EL (cell line): ENCODE data around the gene IRX3.

Source experiments
- DNase-seq: peaks from one replicate; pipeline ENCODE4 v3.0.0-alpha.2; 2016

Gene IRX3

GRCh38 chr16:54290833-54291655 is 4.5 kb upstream of the IRX3 start:
- no peak for DNase-seq

DNA sequence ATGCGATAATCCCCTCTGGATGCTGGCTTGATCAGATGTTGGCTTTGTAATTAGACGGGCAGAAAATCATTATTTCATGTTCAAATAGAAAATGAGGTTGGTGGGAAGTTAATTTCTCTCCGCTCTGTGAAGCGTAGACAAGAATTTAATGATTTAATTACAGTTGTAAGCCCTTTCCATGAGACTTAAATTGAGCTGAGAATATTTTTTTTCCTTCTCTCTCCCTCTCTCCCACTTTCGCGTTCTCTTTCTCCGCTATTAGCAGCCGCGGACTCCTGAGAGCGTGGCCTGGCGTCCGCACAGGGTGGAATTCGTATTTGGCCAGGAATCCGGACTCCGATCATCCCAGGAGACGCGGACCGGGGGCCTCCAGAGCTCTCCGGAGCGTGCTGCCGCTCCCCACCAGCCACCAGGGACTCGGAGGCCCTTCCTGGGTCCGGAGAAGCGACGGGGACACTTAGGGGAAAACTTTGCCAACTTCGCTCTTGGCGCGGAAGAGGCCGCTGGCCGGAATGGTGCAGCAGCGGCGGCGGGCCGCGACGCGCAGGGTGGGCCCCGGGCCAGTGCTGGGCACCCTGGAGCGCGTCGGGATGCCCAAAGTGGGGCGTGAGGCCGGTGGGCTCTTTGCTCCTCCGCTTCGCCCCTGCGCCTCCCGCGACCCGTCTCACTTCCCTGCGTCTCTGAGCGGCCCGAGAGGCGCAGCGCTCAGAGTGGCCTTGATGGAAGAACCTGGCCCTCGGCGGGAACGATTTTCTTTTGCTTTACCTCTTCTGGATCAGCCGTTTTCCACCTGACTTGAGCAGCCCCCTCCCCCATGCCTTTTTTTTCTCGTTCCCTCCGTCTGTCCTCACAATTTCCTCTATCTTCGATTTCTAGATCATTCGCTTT is 3.6 kb upstream of the IRX3 start:
- DNase-seq = no peak

DNA sequence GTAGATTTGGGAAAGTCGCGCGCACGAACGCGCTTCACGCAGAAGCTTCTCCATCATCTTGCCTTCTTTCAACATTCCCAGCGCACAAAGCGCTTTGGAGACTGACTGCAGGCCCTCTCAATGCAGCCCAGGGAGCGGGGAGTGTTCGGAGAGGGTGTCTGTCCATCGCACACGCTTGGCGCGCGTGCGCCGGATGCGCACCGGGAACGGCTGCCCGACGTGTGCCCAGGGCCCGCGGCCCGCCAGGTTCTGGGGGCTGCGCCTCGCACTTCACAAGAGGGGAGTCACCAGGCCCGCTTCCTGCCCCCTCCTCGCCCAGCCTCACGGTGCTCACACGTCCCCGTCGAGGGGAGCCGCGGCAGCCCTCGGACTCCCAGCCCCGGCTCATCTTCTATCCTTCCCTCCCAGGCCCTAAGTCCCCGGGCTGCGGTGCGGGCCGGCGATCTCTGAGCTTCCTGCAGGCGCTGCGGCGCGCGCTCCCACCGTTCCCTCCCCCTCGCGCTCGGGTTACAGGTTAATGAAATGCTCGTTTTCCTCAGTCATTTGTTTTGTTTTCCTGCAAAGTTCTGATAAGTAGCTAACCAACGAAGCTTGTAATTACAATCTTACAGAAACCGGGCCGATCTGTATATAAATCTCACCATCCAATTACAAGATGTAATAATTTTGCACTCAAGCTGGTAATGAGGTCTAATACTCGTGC is 2.8 kb upstream of the IRX3 start:
- DNase-seq = no peak

DNA sequence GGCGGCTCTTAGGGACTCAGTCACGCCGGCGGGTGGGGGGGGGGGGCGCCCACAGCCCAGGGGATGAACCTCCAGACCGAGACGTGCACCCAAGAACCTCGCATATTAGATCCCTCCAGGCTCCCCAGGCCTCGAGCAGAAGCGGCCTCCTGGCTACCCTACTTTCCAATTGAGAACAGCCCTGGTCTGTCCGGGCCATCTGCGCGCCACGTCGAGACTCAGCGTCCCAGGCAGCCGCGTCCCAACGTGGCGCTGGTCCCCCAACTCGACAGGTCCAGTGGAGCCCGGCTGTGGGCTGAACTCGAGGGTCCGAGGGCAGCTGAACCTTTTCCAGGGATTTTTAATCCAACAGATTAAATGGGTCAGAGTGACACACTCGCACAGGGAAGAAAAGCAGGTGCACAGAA is 2.3 kb upstream of the IRX3 start:
- no peak for DNase-seq

- DNase-seq = no peak
These were observed 1.6 kb upstream of the IRX3 start for GRCh38 chr16:54288030-54288834.

DNA sequence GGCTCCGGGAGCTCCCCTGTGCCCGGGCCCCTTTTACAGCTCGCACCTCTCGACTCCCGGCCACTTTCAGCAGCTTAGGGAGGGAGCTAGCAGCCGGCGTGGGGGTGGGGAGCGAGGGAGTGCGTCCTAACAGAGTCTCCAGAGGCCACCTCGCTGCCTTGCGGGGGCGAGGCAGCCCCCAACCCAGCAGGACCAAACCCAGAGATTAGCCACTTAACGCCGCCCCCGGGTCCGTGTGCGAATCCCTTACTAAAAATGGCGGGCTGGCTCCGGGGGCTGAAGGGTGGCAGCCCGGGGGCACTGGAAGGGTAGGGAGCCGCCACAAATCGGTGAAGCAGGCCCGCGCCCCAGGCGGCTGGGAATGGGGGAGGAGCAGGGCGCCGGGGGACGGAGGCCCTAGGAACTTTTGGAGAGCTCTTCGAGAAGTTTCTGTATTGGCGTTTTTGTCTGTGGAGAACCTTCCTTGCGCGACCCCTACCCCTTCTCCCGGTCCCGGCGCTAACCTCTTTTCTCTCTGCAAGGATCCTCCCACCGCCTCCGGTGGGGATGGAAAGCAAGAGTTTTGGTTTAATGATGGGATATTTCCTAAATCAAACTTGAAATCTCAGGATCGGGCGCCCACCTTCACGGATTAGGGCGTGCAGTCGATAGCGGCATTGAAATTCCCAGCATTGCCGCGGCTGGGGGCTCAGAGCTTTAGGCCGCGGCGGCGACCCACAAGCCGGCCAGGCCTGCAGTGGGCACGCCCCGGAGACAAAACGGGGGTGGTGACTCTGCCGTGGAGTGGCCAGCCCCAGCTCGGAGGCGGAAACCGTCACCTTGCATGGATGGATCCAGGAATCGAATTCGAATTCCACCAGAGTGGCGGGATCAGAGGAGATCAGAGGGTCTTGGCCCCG is 793 bp upstream of the IRX3 start:
- no peak for DNase-seq

DNA sequence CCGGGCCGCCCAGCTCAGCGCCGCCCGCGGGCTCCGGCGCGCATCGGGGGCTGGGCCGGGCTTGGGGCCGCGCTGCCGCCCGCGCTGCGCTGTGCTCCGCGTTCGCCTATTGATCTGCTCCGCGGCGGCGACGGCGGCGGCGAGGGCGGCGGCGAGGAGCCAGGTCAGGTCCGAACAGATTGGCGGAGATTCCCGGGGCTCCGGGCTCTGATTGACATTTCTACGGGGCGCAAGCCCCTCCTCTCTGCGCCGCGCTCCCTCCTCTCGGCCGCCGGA is 559 bp downstream of the IRX3 start:
- no peak for DNase-seq

GRCh38 chr16:54285414-54286089 is 1.0 kb downstream of the IRX3 start:
- peak; percentile 68 for DNase-seq

- DNase-seq = no peak
These were observed 1.6 kb downstream of the IRX3 start for GRCh38 chr16:54284931-54285413.

- DNase-seq = no peak
These were observed 2.2 kb downstream of the IRX3 start for GRCh38 chr16:54284319-54284930.

DNA sequence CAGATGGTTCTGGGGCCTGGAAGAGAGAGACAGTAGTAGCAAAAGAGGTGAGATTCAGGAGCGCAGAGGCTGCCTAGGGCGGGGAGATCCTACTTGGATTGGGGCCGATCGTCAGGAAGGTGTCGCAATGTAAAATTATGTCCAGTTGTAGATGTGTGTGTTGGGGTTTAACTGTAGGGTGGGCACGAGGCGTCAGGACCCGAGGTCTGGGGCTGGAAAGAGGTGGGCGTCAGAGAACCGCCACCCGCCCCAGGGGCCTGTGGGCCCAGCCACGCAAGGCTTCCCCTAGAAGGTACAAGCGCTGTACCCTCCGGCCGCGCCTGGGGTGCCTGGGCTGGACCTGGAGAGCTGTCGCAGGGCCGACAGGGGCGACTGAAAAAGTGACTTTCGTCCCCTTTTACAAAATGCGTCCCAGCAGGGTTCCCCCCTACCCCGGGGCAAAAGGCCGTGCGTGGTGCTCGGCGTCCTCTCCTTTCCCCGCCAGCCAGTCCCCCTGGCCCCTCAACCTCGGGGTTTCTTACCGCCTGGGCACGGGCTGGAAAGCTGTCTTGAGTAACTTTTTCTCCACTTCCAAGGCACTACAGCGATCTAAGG is 2.8 kb downstream of the IRX3 start:
- no peak for DNase-seq

- no peak for DNase-seq
These were observed 3.5 kb downstream of the IRX3 start for GRCh38 chr16:54282928-54283724.

DNA sequence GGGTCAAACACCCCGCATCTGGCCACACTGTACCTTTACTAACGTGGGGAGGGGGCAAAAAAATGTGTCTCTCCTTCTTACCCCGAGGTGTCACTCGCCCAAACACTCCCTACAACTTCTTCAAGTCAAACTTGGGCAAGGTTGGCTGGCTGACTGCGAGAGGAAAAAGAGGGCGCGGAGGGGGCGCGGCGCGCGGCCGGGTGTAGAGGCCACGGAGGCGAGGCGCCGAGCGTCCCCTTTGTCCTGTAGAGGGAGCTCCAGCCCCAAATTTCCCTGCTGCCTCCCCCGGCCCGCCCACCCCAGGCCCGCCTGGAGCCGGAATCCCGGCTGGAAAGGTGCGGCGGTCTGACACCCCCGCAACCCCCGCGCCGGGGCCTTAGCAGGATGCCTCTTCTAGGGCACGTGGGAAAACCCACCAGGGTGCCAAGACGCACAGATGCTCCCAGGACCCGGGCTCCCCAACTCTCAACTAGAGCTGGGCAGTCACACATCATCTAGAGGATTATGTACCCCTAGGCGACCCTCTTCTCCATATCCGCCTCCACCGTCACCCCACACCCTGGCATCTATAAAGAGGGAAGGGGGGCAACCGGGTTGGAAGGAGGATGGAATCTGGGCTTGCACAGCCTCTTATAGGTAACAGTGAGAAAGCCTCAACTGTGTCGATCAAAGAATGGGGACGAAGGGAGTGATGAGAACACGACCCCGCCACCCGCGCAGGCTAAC is 4.2 kb downstream of the IRX3 start:
- DNase-seq = peak; percentile 11

GRCh38 chr16:54281535-54282201 is 4.9 kb downstream of the IRX3 start:
- no peak for DNase-seq

GRCh38 chr16:54280751-54281150 is 5.8 kb downstream of the IRX3 start:
- peak; percentile 37 for DNase-seq

DNA sequence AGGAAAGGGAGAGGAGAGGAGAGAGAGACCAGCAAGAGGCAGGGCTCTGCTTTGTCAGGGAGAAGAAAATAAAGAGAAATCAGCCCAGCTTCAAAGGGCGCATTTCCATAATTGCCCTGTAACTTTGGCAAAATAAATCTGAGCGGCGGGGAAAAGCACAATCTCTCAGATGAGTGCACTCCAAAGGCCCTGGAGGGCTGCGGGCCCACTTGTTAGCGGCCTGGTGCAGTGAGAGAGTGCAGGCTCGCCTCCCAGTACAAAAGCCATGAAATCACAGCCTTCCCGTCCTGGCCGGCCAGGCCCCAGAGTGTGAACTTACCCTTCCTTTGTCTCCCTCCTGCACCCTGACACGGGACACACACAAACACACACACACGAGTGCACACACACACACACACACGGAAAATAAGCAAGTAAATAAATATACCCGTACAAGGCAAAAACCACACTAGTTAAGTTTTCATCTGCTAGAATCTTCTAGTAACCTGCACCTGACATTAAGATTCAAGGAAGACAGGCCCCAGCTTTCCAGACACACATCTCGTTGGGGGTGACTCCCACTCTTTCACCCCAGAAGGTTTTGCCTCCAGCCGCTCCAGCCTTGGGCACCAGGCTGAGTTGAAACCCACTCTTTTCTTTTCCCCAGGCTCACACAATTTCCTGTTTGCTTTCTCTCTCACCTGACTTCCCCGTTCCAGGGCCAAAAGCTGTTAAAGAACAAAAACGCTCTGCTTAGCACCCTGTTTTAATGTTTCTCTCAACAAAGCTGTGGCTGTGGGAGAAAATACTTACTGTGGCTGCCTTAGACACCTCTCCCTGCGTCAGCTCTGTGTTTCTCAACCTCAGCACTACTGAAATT is 8.5 kb downstream of the IRX3 start:
- DNase-seq = no peak

GRCh38 chr16:54275956-54276355 is 10.6 kb downstream of the IRX3 start:
- DNase-seq = no peak
